Body of pancreas (tissue), 4 donors: ENCODE data around the gene APAF1.

ENCODE experiments used
- CTCF ChIP-seq, 7 experiments: fragments of 450-650 bp in 4 of 7; fragments of 200-600 bp in 3 of 7; sonication (generic) in 3 of 7; IDR thresholded peaks; one replicate each; pipeline ENCODE4 v1.5.1; 2016 to 2019; ENCODE audit warnings: antibody characterized with exemption in 7 of 7
- POLR2A ChIP-seq, 3 donors: fragments of 450-650 bp; IDR thresholded peaks; one replicate each; pipeline ENCODE4 v1.6.1; 2016; ENCODE audit warnings: antibody characterized with exemption in 3 of 3, mild to moderate bottlenecking in 2 of 3

DNA sequence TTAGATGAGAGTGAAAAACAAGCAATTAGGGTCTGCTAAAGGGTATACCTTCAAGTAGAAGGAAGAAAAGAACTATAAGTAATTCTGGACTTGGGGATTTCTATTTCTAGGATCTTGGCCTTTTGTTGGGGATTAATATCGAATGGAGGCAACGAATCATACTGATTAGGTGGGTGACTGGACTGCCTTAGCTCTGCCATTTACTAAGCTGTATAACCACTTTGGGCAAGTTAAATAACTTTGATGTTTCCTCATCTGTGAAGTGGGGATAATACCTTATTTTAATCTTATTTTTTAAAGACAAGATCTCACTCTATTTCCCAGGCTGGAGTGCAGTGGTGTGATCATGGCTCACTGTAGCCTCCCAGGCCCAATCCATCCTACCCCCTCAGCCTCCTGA is 7.1 kb upstream of the APAF1 start:
- TF ChIP-seq POLR2A (IDR thresholded peaks at IDR 0.05), result no peak
- TF ChIP-seq CTCF (IDR thresholded peaks at IDR 0.05), result no peak
